Endothelial cell of umbilical vein (primary cell): ENCODE results near the gene B4GALT5. TPM values are rescaled to one million over a fixed set of nuclear protein-coding genes. Genes with fewer than 3 reads are reported as not detected.
"Not testable (repeated sequence)": the region's sequence is repeated elsewhere in the genome, so short reads cannot be mapped to it uniquely, and the experiment has no call there.

Experiments used
- BruUV-seq: library from RNA; stranded (reverse); fragments of 400-500 nt; replicated peaks from 2 replicates; lab custom pipeline; 2021; lab: Mats Ljungman, UMichigan
- CTCF ChIA-PET: fragments of 300-600, 350-600 bp; sonication (Branson Sonifier 250); formaldehyde crosslinking; loops from one replicate; lab custom pipeline; 2021; ENCODE audit warnings: antibody characterized with exemption, inconsistent platforms; lab: Charles Lee
- POLR2A ChIA-PET: fragments of 300-600, 350-600 bp; sonication (Branson Sonifier 250); formaldehyde crosslinking; loops from one replicate; lab custom pipeline; 2021; ENCODE audit warnings: antibody characterized with exemption, inconsistent platforms; lab: Charles Lee
- DNase-seq: peaks from one replicate; pipeline ENCODE4 v3.0.0-alpha.2; 2011; ENCODE audit warnings: low read depth, low spot score
- FAIRE-seq: peaks from 2 replicates; lab custom pipeline; 2011; peaks lifted over from hg19 to GRCh38; lab: Jason Lieb, UNC
- H2AFZ ChIP-seq: 2 replicates; pipeline ENCODE4 v1.6.0; 2012; ENCODE audit warnings: low read depth, low read length, control low read depth, inconsistent platforms
- H3K27ac ChIP-seq: 2 replicates; pipeline ENCODE4 v1.5.1; 2011; ENCODE audit warnings: low read depth, mild to moderate bottlenecking, control low read depth, low read length, moderate library complexity; ENCODE audit not compliant: insufficient read depth
- H3K27me3 ChIP-seq, 2 experiments: 2 replicates each; pipeline versions ENCODE4 v1.6.0 to v1.6.1; 2011; ENCODE audit warnings: low read length in 2 of 2, mixed read lengths in 1 of 2; ENCODE audit not compliant: control insufficient read depth in 2 of 2, insufficient read depth in 2 of 2
- H3K36me3 ChIP-seq, 2 experiments: 2 replicates in 1 of 2; 3 replicates in 1 of 2; pipeline ENCODE4 v1.5.1; 2011; ENCODE audit warnings: low read length in 2 of 2, mild to moderate bottlenecking in 1 of 2, moderate library complexity in 1 of 2; ENCODE audit not compliant: control insufficient read depth in 2 of 2, insufficient read depth in 2 of 2; ENCODE audit errors: extremely low read depth in 1 of 2
- H3K4me1 ChIP-seq: 3 replicates; pipeline ENCODE4 v1.5.1; 2011; ENCODE audit warnings: mild to moderate bottlenecking, low read length; ENCODE audit not compliant: control insufficient read depth, insufficient read depth; ENCODE audit errors: extremely low read depth
- H3K4me2 ChIP-seq: 2 replicates; pipeline ENCODE4 v1.6.1; 2011; ENCODE audit warnings: low read length, control low read depth, mixed read lengths; ENCODE audit not compliant: insufficient read depth
- H3K4me3 ChIP-seq, 3 experiments: fragments of 200-600 bp in 1 of 3; sonication (generic), shearing (Covaris generic) in 1 of 3; replicated peaks in 1 of 3; 2 replicates each; pipeline ENCODE4 v1.5.1; 2011 to 2016; ENCODE audit warnings: control low read depth in 3 of 3, low read length in 3 of 3, mild to moderate bottlenecking in 2 of 3, inconsistent platforms in 1 of 3, low read depth in 1 of 3, moderate library complexity in 1 of 3; ENCODE audit not compliant: insufficient read depth in 1 of 3
- H3K79me2 ChIP-seq: 2 replicates; pipeline ENCODE4 v1.6.0; 2012; ENCODE audit warnings: low read length, inconsistent platforms; ENCODE audit not compliant: control insufficient read depth, insufficient read depth
- H3K9ac ChIP-seq: replicated peaks from 2 replicates; pipeline ENCODE3; 2011; ENCODE audit warnings: low read length, control low read depth; ENCODE audit not compliant: insufficient read depth; ENCODE audit errors: extremely low read depth
- H3K9me1 ChIP-seq: replicated peaks from 3 replicates; pipeline ENCODE4 v1.6.0; 2011; ENCODE audit warnings: mild to moderate bottlenecking, low read length; ENCODE audit not compliant: control insufficient read depth, insufficient read depth; ENCODE audit errors: extremely low read depth
- H3K9me3 ChIP-seq: replicated peaks from 2 replicates; pipeline ENCODE4 v1.5.1; 2012; ENCODE audit warnings: low read length, inconsistent platforms; ENCODE audit not compliant: control insufficient read depth, insufficient read depth
- H4K20me1 ChIP-seq: replicated peaks from 2 replicates; pipeline ENCODE3; 2011; ENCODE audit warnings: mild to moderate bottlenecking, low read length; ENCODE audit not compliant: control insufficient read depth, insufficient read depth; ENCODE audit errors: extremely low read depth
- EZH2 ChIP-seq: IDR thresholded peaks from 2 replicates; pipeline ENCODE4 v1.6.1; 2012; ENCODE audit warnings: borderline replicate concordance, low read depth, mild to moderate bottlenecking, moderate library complexity, low read length, inconsistent platforms; ENCODE audit not compliant: severe bottlenecking
- FOS ChIP-seq: IDR thresholded peaks from 2 replicates; pipeline ENCODE4 v1.6.1; 2011; ENCODE audit warnings: mild to moderate bottlenecking, low read length, moderate library complexity, borderline replicate concordance; ENCODE audit not compliant: insufficient read depth
- GATA2 ChIP-seq: IDR thresholded peaks from 2 replicates; pipeline ENCODE4 v1.7.0; 2011; ENCODE audit warnings: low read depth, mild to moderate bottlenecking, moderate library complexity, mixed read lengths, low read length; ENCODE audit not compliant: insufficient read length, insufficient read depth
- JUN ChIP-seq: IDR thresholded peaks from 2 replicates; pipeline ENCODE4 v1.6.1; 2011; ENCODE audit warnings: borderline replicate concordance, low read depth; ENCODE audit not compliant: insufficient read length, insufficient read depth
- MYC ChIP-seq: IDR thresholded peaks from one replicate; pipeline ENCODE4 v1.6.1; 2011; ENCODE audit warnings: mild to moderate bottlenecking, low read depth, low read length
- POLR2A ChIP-seq: IDR thresholded peaks from 2 replicates; pipeline ENCODE4 v1.6.1; 2012; ENCODE audit warnings: low read depth, mild to moderate bottlenecking, control low read depth, low read length
- POLR2AphosphoS5 ChIP-seq: IDR thresholded peaks from 2 replicates; pipeline ENCODE4 v1.6.1; 2012; ENCODE audit warnings: low read depth, mild to moderate bottlenecking, control low read depth, low read length, moderate library complexity; ENCODE audit not compliant: insufficient read depth
- dilution Hi-C: fragments of 300-500 bp; cut with MboI; formaldehyde crosslinking; loops from one replicate; pipeline ENCODE4 v1.15.0; 2019; ENCODE audit warnings: low sequenced_read_pairs; ENCODE audit not compliant: extremely low pct_ligation_motif_present
- intact Hi-C: fragments of 100-400 bp; cut with micrococcal nuclease; formaldehyde crosslinking; loops from one replicate; pipeline ENCODE4 v1.10.0; 2022
- polyA plus RNA-seq, 4 experiments: library from polyadenylated mRNA; depleted of rRNA in 3 of 4; stranded (reverse) in 3 of 4; unstranded in 1 of 4; fragments of >200 nt; gene quantifications; 2 replicates each; pipeline versions ENCODE4 v1.2.1 to v1.2.3, GENCODE V29; 2011 to 2012; ENCODE audit warnings: missing spikeins in 1 of 4
- total RNA-seq: library from RNA; stranded (reverse); gene quantifications from 2 replicates; pipeline ENCODE4 v1.2.3, GENCODE V29; 2021
- TF ChIP-seq, protein P1 (sequence below), 2 donors: IDR thresholded peaks; 1 replicate in 1 of 2; 2 replicates in 1 of 2; pipeline ENCODE4 v1.5.1; 2011; ENCODE audit warnings: low read length in 2 of 2, mild to moderate bottlenecking in 2 of 2, moderate library complexity in 2 of 2, control low read depth in 1 of 2, inconsistent platforms in 1 of 2, low read depth in 1 of 2; ENCODE audit not compliant: insufficient read depth in 1 of 2; ENCODE audit errors: extremely low read depth in 1 of 2
- TF ChIP-seq, protein P2 (sequence below): IDR thresholded peaks from 2 replicates; pipeline ENCODE4 v1.6.1; 2011; ENCODE audit not compliant: insufficient read depth, insufficient read length

B4GALT5 gene
- total and polyA plus RNA-seq, 2 donors (not counting 3 experiments of a cell fraction or from before 2014, with no cell fraction given): 54.4 to 70.1 TPM

DNA sequence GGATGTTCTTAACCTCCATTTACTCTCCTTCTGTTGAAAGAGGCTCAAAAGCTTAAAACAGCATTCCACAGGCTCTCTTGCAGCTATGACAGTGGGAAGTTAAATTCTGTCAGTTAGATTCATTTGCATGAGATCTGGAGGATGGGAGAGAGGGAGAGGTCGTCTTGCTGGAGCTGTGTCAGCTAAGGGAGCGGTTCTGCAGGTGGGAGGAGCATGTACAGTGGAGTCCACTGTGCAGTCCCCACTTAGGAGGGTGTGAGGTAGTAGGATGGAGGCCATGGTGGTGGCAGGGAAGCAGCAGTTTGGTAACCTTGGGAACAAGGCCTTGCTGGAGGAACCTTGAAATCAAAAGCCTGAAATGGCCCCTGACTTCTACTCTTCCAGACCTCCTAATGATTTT, 12.0 kb upstream of the B4GALT5 start:
- FAIRE-seq: no peak
- BruUV-seq: no TSS peak

DNA sequence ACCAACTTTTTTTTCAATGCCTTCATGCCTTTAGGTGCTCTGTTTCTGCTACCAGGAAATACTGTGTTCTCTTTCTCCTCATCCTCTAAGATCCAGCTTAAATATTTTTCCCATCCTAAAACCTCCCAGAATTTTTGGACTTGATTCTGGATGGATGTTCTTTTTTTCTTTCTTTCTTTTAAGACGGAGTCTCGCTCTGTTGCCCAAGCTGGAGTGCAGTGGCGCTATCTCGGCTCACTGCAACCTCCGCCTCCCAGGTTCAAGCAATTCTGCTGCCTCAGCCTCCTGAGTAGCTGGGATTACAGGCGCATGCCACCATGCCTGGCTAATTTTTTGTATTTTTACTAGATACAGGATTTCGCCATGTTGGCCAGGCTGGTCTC, 11.5 kb upstream of the B4GALT5 start:
- peak overlapping the region; percentile 82 for H2AFZ ChIP-seq
- H3K9me1 ChIP-seq, DNase-seq, H3K4me1 ChIP-seq, dilution Hi-C loops, H3K36me3 ChIP-seq, H4K20me1 ChIP-seq, FAIRE-seq, POLR2A ChIA-PET, H3K79me2 ChIP-seq, H3K9me3 ChIP-seq, H3K4me3 ChIP-seq, BruUV-seq, H3K27me3 ChIP-seq: not testable (repeated sequence)
- H3K4me2 ChIP-seq: peak overlapping the region; percentile 72
- CTCF ChIA-PET: interaction anchor here (0.8 to 1.4 kb wide), 12 partner anchors 10 to 122 kb away, joined by 3 to 7 read pairs (median 4); partner anchors contain the start of gene B4GALT5
- H3K27ac ChIP-seq: peak overlapping the region; percentile 47
- H3K9ac ChIP-seq: peak overlapping the region; percentile 12
- intact Hi-C loops: loop anchor here (2.0 kb wide), 1 partner anchor 48 kb away; no protein-coding TSS in a partner anchor

More for the DNA sequence above, 12.0 kb upstream of the B4GALT5 start:
- Histone ChIP-seq H3K4me1 (peaks cover 10% of the 10 kb centered on the region), H3K9me3 (no peaks in the 10 kb centered on the region), H3K27me3 (no peaks in the 10 kb centered on the region), H3K79me2 (no peaks in the 10 kb centered on the region), H3K36me3 (no peaks in the 10 kb centered on the region), H3K4me3 (no peak overlapping the region), H3K27ac (no peak overlapping the region), H3K4me2 (no peak overlapping the region), H3K9me1 (no peaks in the 10 kb centered on the region), H3K9ac (no peak overlapping the region), H4K20me1 (no peaks in the 10 kb centered on the region), H2AFZ (peak overlapping the region; percentile 17)
- dilution Hi-C loops: no loop called here
- ChIA-PET CTCF (interaction anchor here (0.6 to 1.2 kb wide), 5 partner anchors 14 to 120 kb away, joined by 3 read pairs; no protein-coding TSS in a partner anchor), POLR2A (no interaction called here)
- TF ChIP-seq GATA2 (no peak), JUN (no peak), FOS (no peak), POLR2AphosphoS5 (no peak), MYC (no peak), EZH2 (no peak), POLR2A (no peak)
- TF ChIP-seq, protein P1, sequence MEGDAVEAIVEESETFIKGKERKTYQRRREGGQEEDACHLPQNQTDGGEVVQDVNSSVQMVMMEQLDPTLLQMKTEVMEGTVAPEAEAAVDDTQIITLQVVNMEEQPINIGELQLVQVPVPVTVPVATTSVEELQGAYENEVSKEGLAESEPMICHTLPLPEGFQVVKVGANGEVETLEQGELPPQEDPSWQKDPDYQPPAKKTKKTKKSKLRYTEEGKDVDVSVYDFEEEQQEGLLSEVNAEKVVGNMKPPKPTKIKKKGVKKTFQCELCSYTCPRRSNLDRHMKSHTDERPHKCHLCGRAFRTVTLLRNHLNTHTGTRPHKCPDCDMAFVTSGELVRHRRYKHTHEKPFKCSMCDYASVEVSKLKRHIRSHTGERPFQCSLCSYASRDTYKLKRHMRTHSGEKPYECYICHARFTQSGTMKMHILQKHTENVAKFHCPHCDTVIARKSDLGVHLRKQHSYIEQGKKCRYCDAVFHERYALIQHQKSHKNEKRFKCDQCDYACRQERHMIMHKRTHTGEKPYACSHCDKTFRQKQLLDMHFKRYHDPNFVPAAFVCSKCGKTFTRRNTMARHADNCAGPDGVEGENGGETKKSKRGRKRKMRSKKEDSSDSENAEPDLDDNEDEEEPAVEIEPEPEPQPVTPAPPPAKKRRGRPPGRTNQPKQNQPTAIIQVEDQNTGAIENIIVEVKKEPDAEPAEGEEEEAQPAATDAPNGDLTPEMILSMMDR (IDR thresholded peaks at IDR 0.05; ENCODE audit: extremely low read depth in 1 of 2, insufficient read depth in 1 of 2, low read depth in 1 of 2, low read length in 2 of 2): no peak
- TF ChIP-seq, protein P2, sequence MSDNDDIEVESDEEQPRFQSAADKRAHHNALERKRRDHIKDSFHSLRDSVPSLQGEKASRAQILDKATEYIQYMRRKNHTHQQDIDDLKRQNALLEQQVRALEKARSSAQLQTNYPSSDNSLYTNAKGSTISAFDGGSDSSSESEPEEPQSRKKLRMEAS: no peak
- DNase-seq: no peak
- intact Hi-C loops: loop anchor here (2.0 kb wide), 1 partner anchor 47 kb away; no protein-coding TSS in a partner anchor
